CD4-positive, CD25-positive, alpha-beta regulatory T cell (primary cell): Measurements from ENCODE around the gene ALLC. TPM values are rescaled to one million over a fixed set of nuclear protein-coding genes. Genes with fewer than 3 reads are reported as not detected.
"Not testable (repeated sequence)": the region's sequence is repeated elsewhere in the genome, so short reads cannot be mapped to it uniquely, and the experiment has no call there.

Source experiments
- ATAC-seq, 2 donors: fragments of 150-1000 bp; cut with Tn5 transposase; one replicate each; pipeline ENCODE4 v1.10.0; 2021; ENCODE audit warnings: low read depth in 2 of 2, moderate number of reproducible peaks in 2 of 2, moderate library complexity in 1 of 2
- DNase-seq, 3 donors: peaks; one replicate each; pipeline versions ENCODE4 v3.0.0 to v3.0.0-alpha.2; 2012 to 2022; ENCODE audit warnings: mixed read lengths in 1 of 3
- H3K27ac ChIP-seq: one replicate; pipeline ENCODE4 v1.7.0; 2013; ENCODE audit warnings: mild to moderate bottlenecking, low read length; ENCODE audit not compliant: insufficient read depth, poor library complexity, severe bottlenecking
- H3K27me3 ChIP-seq: one replicate; pipeline ENCODE4 v1.7.0; 2013; ENCODE audit warnings: low read length; ENCODE audit not compliant: control insufficient read depth, insufficient read depth
- H3K36me3 ChIP-seq: one replicate; pipeline ENCODE4 v1.7.0; 2013; ENCODE audit warnings: mild to moderate bottlenecking, low read length, moderate library complexity; ENCODE audit not compliant: control insufficient read depth, insufficient read depth
- H3K4me1 ChIP-seq: 2 replicates; pipeline ENCODE4 v1.7.0; 2013; ENCODE audit warnings: mild to moderate bottlenecking, low read length; ENCODE audit not compliant: insufficient read depth, control insufficient read depth, poor library complexity, severe bottlenecking
- H3K4me3 ChIP-seq: one replicate; pipeline ENCODE4 v1.7.0; 2013; ENCODE audit warnings: low read depth, mild to moderate bottlenecking, low read length, moderate library complexity
- H3K9me3 ChIP-seq, 2 experiments: 1 replicate in 1 of 2; 2 replicates in 1 of 2; pipeline ENCODE4 v1.7.0; 2013; ENCODE audit warnings: low read length in 2 of 2, mild to moderate bottlenecking in 1 of 2, moderate library complexity in 1 of 2; ENCODE audit not compliant: control insufficient read depth in 2 of 2
- H3K27ac Mint-ChIP-seq, 3 donors: one replicate each; pipeline ENCODE4 v1.8.0; 2020 to 2022; ENCODE audit warnings: mild to moderate bottlenecking in 3 of 3, mixed read lengths in 3 of 3, moderate library complexity in 2 of 3
- H3K27me3 Mint-ChIP-seq: one replicate; pipeline ENCODE4 v1.8.0; 2022; ENCODE audit warnings: mild to moderate bottlenecking, mixed read lengths
- H3K36me3 Mint-ChIP-seq: one replicate; pipeline ENCODE4 v1.8.0; 2020; ENCODE audit warnings: mixed read lengths
- H3K4me1 Mint-ChIP-seq, 4 donors: one replicate each; pipeline ENCODE4 v1.8.0; 2020 to 2022; ENCODE audit warnings: mixed read lengths in 4 of 4, mild to moderate bottlenecking in 1 of 4
- H3K4me3 Mint-ChIP-seq, 4 donors: one replicate each; pipeline ENCODE4 v1.8.0; 2020 to 2022; ENCODE audit warnings: mild to moderate bottlenecking in 4 of 4, mixed read lengths in 4 of 4, moderate library complexity in 3 of 4
- H3K9me3 Mint-ChIP-seq, 7 donors: one replicate each; pipeline ENCODE4 v1.8.0; 2020 to 2022; ENCODE audit warnings: mixed read lengths in 7 of 7, mild to moderate bottlenecking in 3 of 7, moderate library complexity in 2 of 7
- polyA plus RNA-seq, 4 donors: library from polyadenylated mRNA; unstranded; fragments of 300-500 nt; fragmentation: Illumina TruSeq; gene quantifications; one replicate each; pipeline ENCODE4 v1.2.3, GENCODE V29; 2021
- total RNA-seq: library from RNA; stranded (reverse); gene quantifications from one replicate; pipeline ENCODE4 v1.2.3, GENCODE V29; 2022

Gene ALLC
- total RNA-seq (not detected), polyA plus RNA-seq (not detected)

DNA sequence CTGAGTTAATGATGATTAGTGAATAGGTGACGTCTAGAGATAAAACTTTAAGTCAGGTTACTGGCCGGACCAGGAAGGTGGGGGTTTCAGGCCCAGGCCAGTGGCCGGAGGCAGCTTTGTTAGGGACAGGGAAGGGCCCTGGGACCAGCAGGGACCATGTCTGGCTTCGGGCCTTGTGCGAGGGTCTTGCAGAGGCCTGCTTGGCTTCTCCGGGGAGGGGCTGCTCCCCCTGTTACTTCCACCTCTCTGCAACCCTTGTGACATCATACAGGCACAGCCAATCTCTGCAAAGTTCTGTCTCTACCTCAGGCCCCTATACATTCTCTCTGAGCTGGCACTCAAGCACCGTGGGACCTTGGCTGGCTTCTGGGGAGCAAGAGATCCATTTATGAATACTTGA is at the start of gene ALLC:
ALLC (plus strand) TSS at position 320 of the 400 bp plus-strand sequence. CDS start 12,958 bp downstream, outside the sequence.
- H3K9me3 Mint-ChIP-seq = no peaks in the 10 kb centered on the region
- no peak within 1 kb of the TSS for H3K4me3 ChIP-seq
- H3K9me3 ChIP-seq = no peaks in the 10 kb centered on the region
- H3K27me3 Mint-ChIP-seq = no peaks in the 10 kb centered on the region
- no peak within 1 kb of the TSS for H3K27ac ChIP-seq
- peaks cover 0 to 15% (median 6%) of the 10 kb centered on the region in 4 donors for H3K4me1 Mint-ChIP-seq
- no peak for ATAC-seq
- no peak for DNase-seq
- no peak within 1 kb of the TSS for H3K4me3 Mint-ChIP-seq
- no peaks in the 10 kb centered on the region for H3K36me3 ChIP-seq
- H3K36me3 Mint-ChIP-seq = no peaks in the 10 kb centered on the region
- peak within 1 kb of the TSS in 2 of 3 donors; percentile 6 to 51 for H3K27ac Mint-ChIP-seq
- H3K4me1 ChIP-seq = no peaks in the 10 kb centered on the region
- no peaks in the 10 kb centered on the region for H3K27me3 ChIP-seq

DNA sequence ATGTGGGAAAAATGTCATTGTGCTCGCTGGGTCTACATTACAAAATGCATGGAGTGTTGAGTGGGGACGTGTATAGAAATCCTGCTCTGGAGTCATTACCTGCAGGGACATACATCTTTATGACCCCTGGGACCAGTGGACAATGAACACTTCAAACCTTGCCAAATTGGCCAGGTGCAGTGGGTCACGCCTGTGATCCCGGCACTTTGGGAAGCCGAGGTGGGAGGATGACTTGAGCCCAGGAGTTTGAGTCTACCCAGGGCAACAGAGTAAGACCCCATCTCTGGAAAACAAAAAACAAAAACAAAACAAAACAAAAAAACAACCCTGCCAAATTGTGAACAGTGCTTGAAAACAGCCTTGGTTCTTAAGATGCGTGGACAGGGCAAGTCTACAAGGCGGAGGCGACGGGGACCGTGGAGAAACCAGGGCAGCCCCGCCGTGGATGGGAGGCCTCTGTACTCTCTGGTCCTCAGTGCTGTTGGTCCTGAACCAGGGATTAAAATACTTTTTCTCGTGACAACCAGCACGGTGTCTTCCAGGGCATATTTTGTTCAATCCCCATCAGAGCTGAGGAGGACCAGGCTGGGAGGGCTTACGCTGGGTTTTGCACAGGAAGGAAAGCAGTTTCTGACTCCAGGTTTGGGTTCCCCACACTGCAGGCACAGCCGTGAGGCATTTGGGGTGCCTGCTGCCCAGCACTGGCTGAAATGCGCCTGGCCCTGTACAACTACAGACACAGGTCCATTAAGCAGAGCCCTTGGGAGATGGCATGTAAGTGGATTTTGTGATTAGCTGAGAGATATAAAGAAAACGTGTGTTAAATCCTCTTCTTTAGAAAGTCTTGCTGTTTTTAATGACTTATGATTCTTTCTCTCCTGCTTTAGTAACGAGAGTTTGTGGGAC is 49.4 kb upstream of the ALLC start:
- no peaks in the 10 kb centered on the region for H3K27me3 ChIP-seq
- ATAC-seq (no peak), DNase-seq (no peak)
- no peak overlapping the region for H3K27ac ChIP-seq
- peaks cover 5% of the 10 kb centered on the region for H3K4me1 ChIP-seq
- peaks cover 0 to 5% (median 0%) of the 10 kb centered on the region in 7 donors for H3K9me3 Mint-ChIP-seq
- H3K4me3 ChIP-seq = no peak overlapping the region
- H3K36me3 Mint-ChIP-seq = no peaks in the 10 kb centered on the region
- H3K36me3 ChIP-seq = no peaks in the 10 kb centered on the region
- H3K27ac Mint-ChIP-seq = peak overlapping the region in 1 of 3 donors; percentile 8
- H3K9me3 ChIP-seq = no peaks in the 10 kb centered on the region
- peaks cover 5% of the 10 kb centered on the region for H3K27me3 Mint-ChIP-seq
- H3K4me1 Mint-ChIP-seq = peaks cover 0 to 23% (median 7%) of the 10 kb centered on the region in 4 donors
- H3K4me3 Mint-ChIP-seq = peak overlapping the region in 1 of 4 donors; percentile 68

DNA sequence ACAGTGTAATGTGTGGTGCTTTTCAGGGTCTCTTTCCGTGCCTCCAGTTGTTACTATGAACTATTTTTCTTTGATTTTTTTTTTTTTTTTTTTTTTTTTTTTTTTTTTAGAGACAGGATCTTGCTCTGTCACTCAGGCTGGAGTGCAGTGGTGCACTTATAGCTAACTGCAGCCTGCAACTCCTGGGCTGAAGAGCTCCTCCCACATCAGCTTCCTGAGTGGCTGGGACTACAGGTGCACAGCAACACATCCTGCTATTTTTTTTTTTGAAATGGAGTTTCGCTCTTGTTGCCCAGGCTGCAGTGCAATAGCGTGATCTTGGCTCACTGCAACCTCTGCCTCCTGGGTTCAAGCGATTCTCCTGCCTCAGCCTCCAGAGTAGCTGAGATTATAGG is 48.7 kb upstream of the ALLC start:
- H3K9me3 Mint-ChIP-seq, H3K27me3 Mint-ChIP-seq, H3K4me3 Mint-ChIP-seq, ATAC-seq, H3K27me3 ChIP-seq, H3K36me3 ChIP-seq, H3K27ac Mint-ChIP-seq, H3K27ac ChIP-seq, H3K4me1 ChIP-seq, H3K4me3 ChIP-seq, H3K36me3 Mint-ChIP-seq, H3K9me3 ChIP-seq: not testable (repeated sequence)
- peaks cover 0 to 23% (median 7%) of the 10 kb centered on the region in 4 donors for H3K4me1 Mint-ChIP-seq
- peak in 1 of 3 donors; percentile 42 for DNase-seq

DNA sequence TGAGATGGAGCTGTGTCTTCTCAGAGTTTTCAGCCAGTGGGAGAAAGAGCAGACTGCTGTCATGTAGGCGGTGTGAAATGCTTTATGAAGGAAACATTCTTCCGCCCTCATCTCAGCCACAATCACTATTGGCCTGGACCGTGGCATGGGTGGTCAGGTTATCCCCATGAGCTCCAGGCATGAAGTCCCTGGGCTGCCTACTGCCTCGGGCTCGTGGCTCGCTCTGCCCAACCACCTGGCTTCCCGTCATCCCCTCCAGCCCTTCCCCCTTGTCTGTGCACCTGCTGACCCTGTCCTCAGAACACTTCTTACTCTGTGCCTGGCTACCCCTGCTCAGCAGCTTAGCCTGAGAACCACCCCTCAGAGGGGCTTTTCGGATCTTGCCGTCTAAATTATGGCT is 47.6 kb upstream of the ALLC start:
- H3K36me3 Mint-ChIP-seq = no peaks in the 10 kb centered on the region
- peaks cover 4% of the 10 kb centered on the region for H3K27me3 Mint-ChIP-seq
- H3K27me3 ChIP-seq = no peaks in the 10 kb centered on the region
- H3K9me3 ChIP-seq = no peaks in the 10 kb centered on the region
- H3K27ac Mint-ChIP-seq = no peak overlapping the region
- no peak overlapping the region for H3K27ac ChIP-seq
- DNase-seq (no peak), ATAC-seq (no peak)
- H3K4me1 ChIP-seq = peaks cover 4% of the 10 kb centered on the region
- H3K9me3 Mint-ChIP-seq = peaks cover 0 to 9% (median 0%) of the 10 kb centered on the region in 7 donors
- H3K4me3 Mint-ChIP-seq = no peak overlapping the region
- H3K4me3 ChIP-seq = no peak overlapping the region
- H3K36me3 ChIP-seq = no peaks in the 10 kb centered on the region
- peaks cover 0 to 20% (median 5%) of the 10 kb centered on the region in 4 donors for H3K4me1 Mint-ChIP-seq

DNA sequence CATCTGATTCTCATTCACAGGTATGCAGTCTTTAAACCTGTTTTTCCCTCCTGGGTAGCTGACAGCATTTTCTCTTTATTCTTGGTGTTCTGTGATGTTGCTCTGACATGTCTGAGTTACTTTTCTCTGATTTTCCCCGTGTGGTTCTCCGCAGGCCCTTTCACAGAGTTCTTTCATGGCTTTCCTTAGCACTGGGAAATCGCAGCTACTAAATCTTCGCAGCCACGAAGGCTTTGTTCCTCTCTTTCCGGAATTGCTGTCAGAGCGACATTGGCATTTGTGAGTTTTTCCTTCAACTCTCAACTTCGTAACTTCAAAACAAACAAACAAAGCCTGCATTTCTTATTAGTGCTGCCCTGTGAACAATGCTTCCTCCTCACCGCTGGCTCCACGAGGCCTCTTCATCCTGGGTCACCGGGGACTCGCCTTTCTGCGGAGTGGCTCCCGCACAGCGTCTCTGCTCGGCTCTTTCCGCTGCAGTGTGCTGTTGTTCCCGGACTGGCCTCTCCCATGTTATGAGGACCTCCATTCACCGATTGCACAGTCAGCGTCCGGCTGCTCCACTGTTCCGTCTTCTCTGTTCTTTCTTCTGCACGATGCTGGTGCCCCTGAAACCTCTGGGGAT is 47.0 kb upstream of the ALLC start:
- Mint-ChIP-seq H3K4me3 (no peak overlapping the region), H3K36me3 (no peaks in the 10 kb centered on the region), H3K27ac (peak overlapping the region in 1 of 3 donors; percentile 47), H3K4me1 (peaks cover 0 to 14% (median 5%) of the 10 kb centered on the region in 4 donors), H3K9me3 (peaks cover 0 to 9% (median 0%) of the 10 kb centered on the region in 7 donors), H3K27me3 (no peaks in the 10 kb centered on the region)
- Histone ChIP-seq H3K36me3 (no peaks in the 10 kb centered on the region), H3K27ac (no peak overlapping the region), H3K9me3 (no peaks in the 10 kb centered on the region), H3K4me3 (no peak overlapping the region), H3K27me3 (no peaks in the 10 kb centered on the region), H3K4me1 (no peaks in the 10 kb centered on the region)
- DNase-seq (no peak), ATAC-seq (no peak)

DNA sequence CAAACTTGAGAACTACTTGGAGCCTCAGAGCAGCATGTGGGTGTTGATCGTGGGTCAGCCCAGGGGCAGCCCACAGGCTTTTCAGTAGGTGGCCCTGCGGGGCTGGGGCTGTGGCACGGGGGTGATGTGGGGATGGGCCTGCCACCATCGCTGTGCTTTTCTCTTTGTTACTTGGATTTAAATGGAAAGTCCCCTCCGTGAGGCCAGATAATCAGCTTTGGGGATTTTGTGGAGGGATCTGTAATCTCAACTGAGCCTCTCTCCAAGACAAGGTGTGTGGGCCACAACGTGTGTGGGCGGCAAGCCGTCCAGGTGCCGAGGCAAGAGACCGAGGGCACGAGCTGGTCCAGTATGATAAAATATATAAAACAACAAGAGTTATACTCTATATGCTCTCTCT is 46.4 kb upstream of the ALLC start:
- ATAC-seq (no peak), DNase-seq (no peak)
- H3K27ac ChIP-seq = no peak overlapping the region
- H3K27me3 ChIP-seq = no peaks in the 10 kb centered on the region
- no peak overlapping the region for H3K4me3 ChIP-seq
- Mint-ChIP-seq H3K9me3 (peaks cover 0 to 11% (median 0%) of the 10 kb centered on the region in 7 donors), H3K4me1 (peaks cover 0 to 14% (median 5%) of the 10 kb centered on the region in 4 donors), H3K4me3 (no peak overlapping the region), H3K27ac (peak overlapping the region in 1 of 3 donors; percentile 47), H3K27me3 (no peaks in the 10 kb centered on the region), H3K36me3 (no peaks in the 10 kb centered on the region)
- no peaks in the 10 kb centered on the region for H3K9me3 ChIP-seq
- H3K36me3 ChIP-seq = no peaks in the 10 kb centered on the region
- no peaks in the 10 kb centered on the region for H3K4me1 ChIP-seq

DNA sequence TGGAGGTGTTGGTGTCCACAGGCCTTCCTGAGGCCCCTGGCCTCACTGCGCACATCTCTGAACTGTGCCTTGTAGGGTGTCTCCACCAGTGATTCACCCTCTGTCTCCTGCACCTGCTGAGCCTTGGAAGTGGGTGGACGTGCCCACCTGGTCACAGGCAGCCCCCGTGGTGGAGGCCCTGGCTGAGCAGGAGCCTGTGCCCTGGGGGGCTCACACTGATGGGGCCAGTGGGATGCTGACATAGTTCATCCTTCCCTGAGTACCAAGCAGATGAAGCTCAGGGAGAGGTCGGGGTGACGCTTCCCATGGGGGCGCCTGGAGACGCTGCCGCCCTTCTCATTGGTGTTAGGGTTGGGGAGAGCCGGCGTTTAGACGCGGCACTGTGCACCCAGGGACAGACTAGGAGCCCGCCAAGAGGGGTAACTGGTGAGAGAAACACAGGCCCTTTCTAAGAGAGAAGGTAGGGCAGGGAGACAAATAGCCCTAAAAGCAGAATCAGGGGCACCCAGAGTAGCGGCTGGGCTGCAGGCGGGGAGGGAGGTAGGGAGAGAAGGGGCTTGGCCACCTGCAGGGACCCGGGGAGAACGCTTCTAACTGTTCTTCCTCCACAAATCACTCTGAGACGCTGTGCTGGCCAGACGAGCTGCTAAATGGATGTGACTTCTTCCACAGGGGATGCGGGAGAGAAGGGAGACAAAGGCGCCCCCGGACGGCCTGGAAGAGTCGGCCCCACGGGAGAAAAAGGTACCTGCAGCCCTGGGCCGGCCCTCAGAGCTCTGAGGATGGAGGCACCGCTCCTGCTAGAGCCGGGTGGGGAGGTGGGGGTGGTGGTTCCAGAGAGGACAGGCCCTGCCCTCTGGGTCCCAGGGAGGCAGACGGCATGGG is 45.1 kb upstream of the ALLC start:
- H3K4me1 ChIP-seq = no peaks in the 10 kb centered on the region
- H3K9me3 Mint-ChIP-seq = peaks cover 0 to 22% (median 0%) of the 10 kb centered on the region in 7 donors
- H3K36me3 ChIP-seq = no peaks in the 10 kb centered on the region

More for the DNA sequence above, 45.1 kb upstream of the ALLC start:
- H3K36me3 Mint-ChIP-seq = no peaks in the 10 kb centered on the region
- H3K4me3 Mint-ChIP-seq = no peak overlapping the region
- H3K27me3 Mint-ChIP-seq = no peaks in the 10 kb centered on the region
- Histone ChIP-seq H3K27ac (no peak overlapping the region), H3K9me3 (no peaks in the 10 kb centered on the region), H3K4me3 (no peak overlapping the region), H3K27me3 (no peaks in the 10 kb centered on the region)
- DNase-seq = no peak
- H3K4me1 Mint-ChIP-seq = peaks cover 0 to 14% (median 5%) of the 10 kb centered on the region in 4 donors
- H3K27ac Mint-ChIP-seq = no peak overlapping the region
- no peak for ATAC-seq
